Stimulated activated CD4-positive, alpha-beta T cell treated with anti-CD3 and anti-CD28 coated beads, Interleukin-2, amount 100 ng/mL, for 48 hours (primary cell): ENCODE measurements around the gene PGAP1.

Source experiments
- DNase-seq, 2 donors: peaks; one replicate each; pipeline ENCODE4 v3.0.0-alpha.2; 2020

The PGAP1 gene

DNA sequence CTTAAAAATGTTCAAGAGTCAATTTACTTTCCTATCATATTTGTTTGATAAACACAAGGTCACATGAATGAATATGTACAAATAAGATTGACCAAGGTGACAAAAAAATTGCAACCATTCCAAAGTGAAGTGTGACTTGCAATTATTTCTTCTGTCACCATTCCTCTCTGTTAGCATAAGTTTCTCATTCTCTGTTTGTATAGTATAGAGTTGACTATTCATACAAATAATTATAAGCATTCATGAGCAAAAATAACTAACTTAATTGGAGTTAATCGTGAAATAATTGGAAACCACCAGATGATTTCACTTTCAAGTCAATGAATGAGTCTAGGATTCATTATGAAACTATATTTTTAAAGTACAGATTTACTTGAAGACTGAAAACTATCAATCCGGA is 42.1 kb downstream of the PGAP1 start:
- no peak for DNase-seq

DNA sequence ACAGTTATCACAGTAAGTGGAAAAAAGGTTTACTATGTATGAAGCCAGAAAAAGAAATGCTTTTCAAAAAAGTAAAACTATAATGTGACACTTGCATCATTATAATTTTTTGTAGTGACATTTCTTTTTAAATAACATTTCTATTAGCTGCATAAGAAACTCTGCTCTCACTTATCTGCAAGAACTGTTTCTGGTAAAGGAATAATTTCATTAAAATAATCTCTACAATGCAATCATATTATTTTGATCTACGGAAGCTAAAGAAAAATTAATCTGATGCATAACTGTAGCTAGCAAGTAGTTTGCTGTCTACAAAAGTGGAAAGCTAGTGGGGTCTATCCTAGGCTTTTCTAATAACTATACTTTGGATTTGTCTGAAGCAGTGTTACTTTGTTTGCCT is 50.1 kb downstream of the PGAP1 start:
- no peak for DNase-seq

DNA sequence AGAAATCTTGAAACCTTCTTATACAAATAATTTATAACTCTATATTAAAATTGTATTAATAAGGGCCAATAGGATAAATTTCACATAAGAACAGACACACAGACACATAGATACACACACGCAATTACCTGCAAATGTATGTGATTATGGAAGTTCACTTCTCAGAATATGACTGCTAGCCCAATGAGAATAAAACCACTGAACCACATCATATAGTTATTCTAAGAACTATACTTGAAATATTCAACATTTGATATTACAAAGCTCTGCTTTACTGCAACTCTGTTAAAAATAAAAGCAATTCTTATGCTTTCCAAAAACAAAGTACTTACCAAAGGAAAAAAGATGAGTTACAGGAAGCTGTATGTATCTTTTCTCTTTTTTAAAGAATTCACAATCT is 51.1 kb downstream of the PGAP1 start:
- no peak for DNase-seq

- DNase-seq, result no peak
These were observed 53.0 kb downstream of the PGAP1 start for GRCh38 chr2:196873511-196873910.

DNA sequence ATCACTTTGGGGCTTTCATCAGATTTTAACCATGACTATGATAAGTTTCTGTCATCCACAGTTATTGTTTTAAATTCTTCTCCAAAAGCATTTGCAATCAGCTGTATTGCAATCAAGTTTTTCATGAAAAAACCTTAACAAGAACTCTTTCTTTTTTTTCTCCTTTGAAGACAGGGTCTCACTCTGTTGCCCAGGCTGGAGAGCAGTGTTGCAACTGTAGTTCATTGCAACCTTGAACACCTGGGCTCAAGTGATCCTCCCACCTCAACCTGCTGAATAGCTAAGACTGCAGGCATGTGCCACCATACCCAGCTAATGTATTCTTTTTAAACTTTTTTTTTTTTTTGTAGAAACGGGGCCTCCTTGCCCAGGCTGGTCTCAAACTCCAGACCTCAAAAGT is 71.9 kb downstream of the PGAP1 start:
- no peak for DNase-seq

- no peak for DNase-seq
These were observed 73.0 kb downstream of the PGAP1 start for GRCh38 chr2:196853301-196854087.

GRCh38 chr2:196851088-196851487 is 75.4 kb downstream of the PGAP1 start:
- no peak for DNase-seq

DNA sequence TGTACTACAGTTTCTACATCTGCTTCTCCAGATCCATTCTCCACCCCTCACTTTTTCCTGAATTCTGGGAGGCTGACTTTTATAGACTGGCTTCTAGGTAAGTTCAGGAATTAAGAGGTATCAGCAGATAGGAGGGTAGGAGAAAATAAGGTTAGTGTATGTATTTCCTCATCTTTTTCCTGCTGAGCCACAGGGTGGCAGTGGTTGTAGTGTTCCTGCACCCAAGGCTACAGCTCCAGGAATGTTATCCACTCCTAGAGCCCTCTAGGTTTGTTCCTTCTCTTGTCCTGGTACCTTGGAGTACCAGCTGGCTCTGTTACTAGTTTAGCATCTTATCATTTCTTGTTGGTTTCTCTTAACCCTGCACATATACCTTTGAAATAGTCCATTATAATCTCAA is 76.6 kb downstream of the PGAP1 start:
- DNase-seq, result no peak

GRCh38 chr2:196846295-196846694 is 80.2 kb downstream of the PGAP1 start:
- no peak for DNase-seq

DNA sequence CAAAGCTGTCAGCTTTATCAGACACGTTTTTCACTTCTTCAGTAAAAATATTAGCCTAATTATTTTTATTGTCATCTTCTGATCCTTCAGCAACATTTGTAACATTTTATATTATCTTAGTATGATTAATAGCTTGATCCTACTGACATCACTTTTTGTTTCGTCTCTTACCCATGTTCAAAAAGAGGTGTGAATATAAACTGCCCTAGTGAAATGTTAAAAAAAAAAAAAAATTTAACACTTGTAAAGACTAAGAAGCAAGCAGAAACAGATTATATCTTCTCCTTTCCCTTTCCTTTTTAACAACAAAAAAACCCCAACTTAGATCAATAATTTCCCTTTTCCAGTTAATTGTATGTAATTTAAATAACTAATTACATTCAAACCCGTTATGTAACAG is 81.1 kb downstream of the PGAP1 start:
- DNase-seq, result no peak

DNA sequence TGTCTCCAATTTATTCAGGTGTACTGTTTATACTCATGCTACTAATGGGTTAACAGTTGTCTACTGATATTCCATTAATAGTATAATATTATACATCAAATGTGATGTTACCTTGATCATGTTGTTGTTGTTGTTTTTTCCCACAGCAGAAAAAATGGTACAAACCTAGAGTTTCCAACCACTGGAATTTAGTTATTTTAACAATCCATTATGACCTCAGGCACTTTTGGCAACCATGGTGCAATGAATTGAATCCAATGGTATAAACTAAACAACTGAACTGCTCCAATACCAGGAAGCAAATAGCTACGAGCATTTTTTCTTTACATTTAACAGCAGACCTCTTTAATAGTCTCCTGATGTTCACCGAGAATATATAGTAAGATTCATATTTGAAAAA is 86.3 kb downstream of the PGAP1 start:
- no peak for DNase-seq

- no peak for DNase-seq
These were observed 86.9 kb downstream of the PGAP1 start for GRCh38 chr2:196839574-196839973.

DNA sequence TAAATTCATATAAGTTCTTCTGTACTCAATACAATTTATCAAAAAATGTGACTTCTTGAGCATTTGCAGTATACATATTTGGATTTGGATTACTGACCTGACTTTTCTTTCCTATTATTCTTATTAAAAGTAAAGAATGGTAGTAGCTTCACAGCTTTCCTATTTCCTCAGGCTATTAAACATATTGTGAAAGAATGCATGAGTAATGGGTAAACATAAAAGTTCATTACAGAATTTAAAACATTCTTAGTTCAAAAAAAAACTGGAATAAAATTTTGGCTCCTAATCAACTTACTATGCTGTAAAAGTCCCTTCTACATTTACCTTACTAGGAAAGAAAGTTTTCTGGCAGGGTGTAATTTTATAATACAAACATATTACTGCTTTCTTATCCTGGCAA is 90.1 kb downstream of the PGAP1 start:
- DNase-seq, result no peak

- no peak for DNase-seq
These were observed 95.8 kb downstream of the PGAP1 start for GRCh38 chr2:196830701-196831100.

GRCh38 chr2:196827356-196827755 is 99.2 kb downstream of the PGAP1 start:
- no peak for DNase-seq

DNA sequence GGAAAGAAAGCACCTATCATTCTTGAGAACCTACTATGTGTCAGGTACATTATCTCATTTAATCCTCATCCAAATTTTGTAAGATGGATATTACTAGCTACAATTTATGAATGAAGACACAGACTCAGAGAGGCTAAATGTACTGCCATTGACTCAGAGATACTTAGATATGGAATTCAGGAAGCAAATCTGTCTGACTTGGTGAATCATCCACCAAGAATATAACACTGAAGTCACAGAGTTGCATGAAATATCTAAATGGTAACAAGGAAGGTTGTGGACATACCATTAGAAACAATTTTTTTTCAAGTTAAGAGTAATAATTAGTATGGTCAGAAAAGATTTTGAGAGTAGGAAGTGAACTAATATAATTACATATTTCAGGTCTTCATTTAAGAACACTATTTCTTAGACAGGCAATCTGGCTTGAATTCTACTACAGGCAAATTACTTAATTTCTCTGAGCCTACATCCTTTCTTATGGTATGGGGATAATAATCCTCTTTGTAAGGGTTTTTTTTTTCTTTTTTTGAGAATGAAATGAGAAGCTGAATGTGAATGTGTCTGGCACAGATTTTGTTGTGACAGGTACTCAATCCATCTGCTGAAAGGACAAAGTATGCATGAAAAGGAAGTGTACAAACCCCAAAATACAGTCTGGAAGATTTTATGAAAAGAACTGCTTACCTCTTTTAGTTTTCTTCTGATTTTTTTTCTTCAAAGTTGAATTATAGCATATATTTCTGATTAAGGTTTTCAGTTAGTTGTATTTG is 102.6 kb downstream of the PGAP1 start:
- no peak for DNase-seq

DNA sequence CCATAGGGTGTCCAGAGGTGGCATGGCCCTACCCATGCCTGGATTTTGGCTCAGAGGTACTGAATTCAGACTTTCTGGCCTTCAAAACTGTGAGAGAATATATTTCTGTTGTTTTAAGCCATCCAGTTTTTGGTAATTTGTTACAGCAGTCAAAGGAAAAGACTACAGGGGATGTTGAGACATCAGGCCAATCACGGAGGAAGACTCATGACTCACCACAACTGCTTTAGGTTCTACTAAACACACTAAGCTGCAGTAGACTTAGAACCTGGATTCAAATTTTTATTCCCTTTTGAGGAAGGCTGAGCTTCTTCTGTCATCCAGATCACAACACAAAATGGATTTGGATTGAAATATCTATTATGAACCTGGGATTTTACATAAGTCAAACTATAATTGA is 105.3 kb downstream of the PGAP1 start:
- no peak for DNase-seq

GRCh38 chr2:196809260-196809659 is 117.2 kb downstream of the PGAP1 start, which contains the start of gene C2orf66:
Gene C2orf66 (minus strand): TSS chr2:196809355. CDS start chr2:196809336, 19 bp downstream.
- no peak for DNase-seq

DNA sequence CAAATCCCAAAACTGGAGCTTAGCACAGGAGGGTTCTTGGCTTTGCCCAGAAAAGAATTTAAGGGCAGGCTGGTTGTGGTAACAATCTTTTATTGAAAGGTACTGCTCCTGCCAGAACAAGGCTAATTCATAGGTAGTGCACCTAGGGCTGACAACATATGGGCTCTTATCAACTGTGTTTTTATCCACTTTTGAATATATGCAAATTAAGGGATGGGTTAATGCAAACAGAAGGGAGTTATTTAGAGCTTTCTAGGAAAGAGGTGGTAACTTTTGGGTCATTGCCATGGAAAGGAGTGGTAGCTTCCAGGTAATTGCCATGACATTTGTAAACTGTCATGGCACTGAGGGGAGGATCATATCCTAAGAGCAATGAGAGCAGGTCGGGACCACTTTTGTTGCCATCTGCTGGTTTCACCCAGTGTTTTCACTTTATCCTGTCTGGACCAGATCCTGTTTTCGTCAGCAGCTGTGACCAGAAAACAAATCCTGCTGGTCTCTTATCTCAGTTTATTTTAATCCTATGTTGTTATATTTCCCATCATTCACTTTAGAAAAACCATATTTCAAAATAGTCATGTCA is 118.3 kb downstream of the PGAP1 start:
- no peak for DNase-seq

DNA sequence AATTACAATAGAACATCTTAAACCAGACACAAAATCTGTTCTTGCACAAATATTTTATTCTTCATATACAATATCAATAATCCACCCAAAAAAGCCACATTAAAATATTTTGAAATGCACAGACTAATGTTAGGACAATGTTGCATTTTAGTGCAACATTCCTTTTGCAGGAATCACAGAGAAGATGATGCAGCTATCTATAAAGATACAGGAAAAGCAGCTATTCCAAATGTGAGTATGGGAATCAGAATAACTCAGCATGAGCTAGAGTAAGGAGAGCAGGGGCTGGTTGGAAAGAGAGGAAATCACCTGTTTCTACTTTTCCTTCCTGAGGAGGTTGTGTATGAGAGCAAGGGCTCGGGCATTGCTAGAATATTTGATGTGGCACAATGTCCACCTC is 122.1 kb downstream of the PGAP1 start:
- no peak for DNase-seq

DNA sequence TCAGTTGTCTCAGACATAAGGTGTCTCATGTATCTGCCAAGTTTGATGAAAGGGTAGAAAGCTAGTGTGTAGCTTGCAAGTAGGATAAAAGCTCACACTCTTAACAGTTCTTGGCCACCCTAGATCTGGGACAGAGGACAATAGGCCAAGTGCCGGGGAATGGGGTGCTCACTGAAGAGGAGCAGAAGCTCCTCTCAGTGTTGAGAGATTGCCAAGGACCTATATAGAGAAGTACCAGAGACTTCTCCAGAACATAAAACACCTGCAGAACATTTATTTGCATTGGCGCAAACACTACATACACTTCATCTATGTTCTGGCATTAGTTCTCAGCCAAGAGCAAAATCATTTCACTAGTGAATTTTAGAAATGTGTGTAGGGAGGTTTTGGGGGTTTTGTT is 124.1 kb downstream of the PGAP1 start:
- no peak for DNase-seq

GRCh38 chr2:196801674-196802261 is 124.7 kb downstream of the PGAP1 start:
- no peak for DNase-seq

GRCh38 chr2:196798980-196799379 is 127.5 kb downstream of the PGAP1 start:
- no peak for DNase-seq

GRCh38 chr2:196792865-196793264 is 133.6 kb downstream of the PGAP1 start:
- DNase-seq, result no peak
